HEK293 (cell line): ENCODE data around the gene KRTAP5-1.

Experiments used
- GLI2 ChIP-seq: fragments of 450-650 bp; formaldehyde crosslinking; IDR thresholded peaks from 2 replicates; pipeline ENCODE4; 2017; ENCODE audit warnings: missing biosample characterization, missing genetic modification characterization, low read depth, borderline replicate concordance
- REST ChIP-seq: fragments of 450-650 bp; formaldehyde crosslinking; IDR thresholded peaks from 2 replicates; pipeline ENCODE4 v1.5.1; 2016; ENCODE audit warnings: missing biosample characterization, missing genetic modification characterization
- ZBTB11 ChIP-seq: fragments of 450-650 bp; formaldehyde crosslinking; conservative IDR thresholded peaks from 2 replicates; pipeline ENCODE4 v1.5.1; 2016; ENCODE audit warnings: low read depth, missing biosample characterization, missing genetic modification characterization
- ZBTB21 ChIP-seq: fragments of 450-650 bp; formaldehyde crosslinking; IDR thresholded peaks from 2 replicates; pipeline ENCODE4 v1.5.1; 2017; ENCODE audit warnings: missing biosample characterization, missing genetic modification characterization
- ZBTB8A ChIP-seq: fragments of 450-650 bp; formaldehyde crosslinking; IDR thresholded peaks from 2 replicates; pipeline ENCODE4 v1.5.1; 2016; ENCODE audit warnings: missing biosample characterization, missing genetic modification characterization
- ZNF138 ChIP-seq: fragments of 450-650 bp; formaldehyde crosslinking; IDR thresholded peaks from 2 replicates; pipeline ENCODE4 v1.5.1; 2016; ENCODE audit warnings: missing biosample characterization, missing genetic modification characterization, borderline replicate concordance
- ZNF202 ChIP-seq: fragments of 450-650 bp; formaldehyde crosslinking; IDR thresholded peaks from 2 replicates; pipeline ENCODE4 v1.5.1; 2016; ENCODE audit warnings: missing biosample characterization, missing genetic modification characterization, borderline replicate concordance
- ZNF223 ChIP-seq: fragments of 450-650 bp; formaldehyde crosslinking; IDR thresholded peaks from 2 replicates; pipeline ENCODE4 v1.5.1; 2016; ENCODE audit warnings: missing biosample characterization, missing genetic modification characterization
- ZNF266 ChIP-seq: fragments of 450-650 bp; formaldehyde crosslinking; IDR thresholded peaks from 2 replicates; pipeline ENCODE4 v1.5.1; 2016; ENCODE audit warnings: missing biosample characterization, missing genetic modification characterization, low read depth
- ZNF292 ChIP-seq: fragments of 450-650 bp; formaldehyde crosslinking; IDR thresholded peaks from 2 replicates; pipeline ENCODE4 v1.5.1; 2016; ENCODE audit warnings: low read depth, missing biosample characterization, missing genetic modification characterization, borderline replicate concordance
- ZNF341 ChIP-seq: fragments of 450-650 bp; formaldehyde crosslinking; IDR thresholded peaks from 2 replicates; pipeline ENCODE4; 2016; ENCODE audit warnings: low read depth, missing biosample characterization, missing genetic modification characterization
- ZNF394 ChIP-seq: fragments of 450-650 bp; formaldehyde crosslinking; IDR thresholded peaks from 2 replicates; pipeline ENCODE4 v1.5.1; 2016; ENCODE audit warnings: missing biosample characterization, missing genetic modification characterization, mild to moderate bottlenecking, moderate library complexity, borderline replicate concordance
- ZNF426 ChIP-seq: fragments of 450-650 bp; formaldehyde crosslinking; IDR thresholded peaks from 2 replicates; pipeline ENCODE4 v1.5.1; 2017; ENCODE audit warnings: missing biosample characterization, missing genetic modification characterization, mild to moderate bottlenecking, inconsistent platforms, moderate library complexity
- ZNF433 ChIP-seq: fragments of 450-650 bp; formaldehyde crosslinking; IDR thresholded peaks from 2 replicates; pipeline ENCODE4 v1.5.1; 2016; ENCODE audit warnings: missing biosample characterization, missing genetic modification characterization, low read depth
- ZNF501 ChIP-seq: fragments of 450-650 bp; formaldehyde crosslinking; IDR thresholded peaks from 2 replicates; pipeline ENCODE4 v1.5.1; 2016; ENCODE audit warnings: missing biosample characterization, missing genetic modification characterization
- ZNF510 ChIP-seq: fragments of 450-650 bp; formaldehyde crosslinking; IDR thresholded peaks from 2 replicates; pipeline ENCODE4 v1.5.1; 2018; ENCODE audit warnings: mild to moderate bottlenecking, missing genetic modification characterization, missing biosample characterization; ENCODE audit not compliant: insufficient replicate concordance
- ZNF555 ChIP-seq: fragments of 450-650 bp; formaldehyde crosslinking; conservative IDR thresholded peaks from 2 replicates; pipeline ENCODE4 v1.5.1; 2017; ENCODE audit warnings: missing biosample characterization, mild to moderate bottlenecking, missing genetic modification characterization, inconsistent platforms
- ZNF558 ChIP-seq: fragments of 450-650 bp; formaldehyde crosslinking; IDR thresholded peaks from 2 replicates; pipeline ENCODE4 v1.5.1; 2016; ENCODE audit warnings: missing biosample characterization, missing genetic modification characterization
- ZNF560 ChIP-seq: fragments of 450-650 bp; formaldehyde crosslinking; IDR thresholded peaks from 2 replicates; pipeline ENCODE4 v1.5.1; 2017; ENCODE audit warnings: missing biosample characterization, missing genetic modification characterization, borderline replicate concordance
- ZNF623 ChIP-seq: fragments of 450-650 bp; formaldehyde crosslinking; IDR thresholded peaks from 2 replicates; pipeline ENCODE4 v1.5.1; 2016; ENCODE audit warnings: missing biosample characterization, missing genetic modification characterization
- ZNF629 ChIP-seq: fragments of 450-650 bp; formaldehyde crosslinking; IDR thresholded peaks from 2 replicates; pipeline ENCODE4 v1.5.1; 2017; ENCODE audit warnings: missing biosample characterization, missing genetic modification characterization
- ZNF654 ChIP-seq: fragments of 450-650 bp; formaldehyde crosslinking; IDR thresholded peaks from 2 replicates; pipeline ENCODE4 v1.5.1; 2016; ENCODE audit warnings: low read depth, missing biosample characterization, missing genetic modification characterization
- ZNF664 ChIP-seq: fragments of 450-650 bp; formaldehyde crosslinking; IDR thresholded peaks from 2 replicates; pipeline ENCODE4 v1.5.1; 2016; ENCODE audit warnings: missing biosample characterization, missing genetic modification characterization
- ZXDB ChIP-seq: fragments of 450-650 bp; formaldehyde crosslinking; IDR thresholded peaks from 2 replicates; pipeline ENCODE4 v1.5.1; 2016; ENCODE audit warnings: missing biosample characterization, missing genetic modification characterization

KRTAP5-1 gene

GRCh38 chr11:1582909-1583308 is 2.2 kb downstream of the KRTAP5-1 start (continued):
- TF ChIP-seq ZNF433 (tag by site-specific recombination) = peak; percentile 75
- TF ChIP-seq REST (tag by site-specific recombination) = peak; percentile 72
- TF ChIP-seq ZNF560 (tag by site-specific recombination) = peak; percentile 85; the same call in 1 of the 2 replicates
- 0 out of 2 replicates have a peak, but pooled peaks have one; percentile 16 for TF ChIP-seq ZNF341 (tag by site-specific recombination)
- TF ChIP-seq ZNF292 (tag by site-specific recombination) = 0 out of 2 replicates have a peak, but pooled peaks have one; percentile 53
- TF ChIP-seq ZXDB (tag by site-specific recombination) = peak; percentile 70; the same call in 1 of the 2 replicates
- TF ChIP-seq ZNF654 (tag by site-specific recombination) = peak; percentile 59
- TF ChIP-seq ZNF394 (tag by site-specific recombination) = peak; percentile 96
- TF ChIP-seq GLI2 (tag by site-specific recombination) = peak; percentile 34; the same call in 1 of the 2 replicates
- TF ChIP-seq ZNF558 (tag by site-specific recombination) = peak; percentile 86
- peak; percentile 78 for TF ChIP-seq ZBTB11
- TF ChIP-seq ZNF555 (tag by site-specific recombination) = peak; percentile 83
- 0 out of 2 replicates have a peak, but pooled peaks have one; percentile 17 for TF ChIP-seq ZNF138 (tag by site-specific recombination)
- peak; percentile 55; the same call in 1 of the 2 replicates for TF ChIP-seq ZNF501 (tag by site-specific recombination)
- TF ChIP-seq ZNF629 (tag by site-specific recombination) = peak; percentile 49; the same call in 1 of the 2 replicates
- peak; percentile 86 for TF ChIP-seq ZNF426 (tag by site-specific recombination)
- TF ChIP-seq ZNF223 = 0 out of 2 replicates have a peak, but pooled peaks have one; percentile 44
- TF ChIP-seq ZNF623 = peak; percentile 84
- TF ChIP-seq ZNF202 = 0 out of 2 replicates have a peak, but pooled peaks have one; percentile 66
- peak; percentile 79 for TF ChIP-seq ZBTB8A (tag by site-specific recombination)
- peak; percentile 69 for TF ChIP-seq ZNF510 (tag by site-specific recombination)
- TF ChIP-seq ZNF266 (tag by site-specific recombination) = peak; percentile 80
- TF ChIP-seq ZBTB21 = peak; percentile 61; the same call in 1 of the 2 replicates
- TF ChIP-seq ZNF664 (tag by site-specific recombination) = peak; percentile 81
